GM18873 (cell line): ENCODE results near the gene ANGPTL2.

ENCODE experiments used
- ATAC-seq: cut with Tn5 transposase; IDR thresholded peaks from one replicate; pipeline ENCODE4 v1.9.1; 2021; ENCODE audit warnings: mild to moderate bottlenecking, moderate library complexity, moderate number of reproducible peaks; ENCODE audit not compliant: unreplicated experiment, low FRiP score

Gene ANGPTL2

GRCh38 chr9:127099664-127100063, 22.8 kb downstream of the ANGPTL2 start:
- no peak for ATAC-seq

DNA sequence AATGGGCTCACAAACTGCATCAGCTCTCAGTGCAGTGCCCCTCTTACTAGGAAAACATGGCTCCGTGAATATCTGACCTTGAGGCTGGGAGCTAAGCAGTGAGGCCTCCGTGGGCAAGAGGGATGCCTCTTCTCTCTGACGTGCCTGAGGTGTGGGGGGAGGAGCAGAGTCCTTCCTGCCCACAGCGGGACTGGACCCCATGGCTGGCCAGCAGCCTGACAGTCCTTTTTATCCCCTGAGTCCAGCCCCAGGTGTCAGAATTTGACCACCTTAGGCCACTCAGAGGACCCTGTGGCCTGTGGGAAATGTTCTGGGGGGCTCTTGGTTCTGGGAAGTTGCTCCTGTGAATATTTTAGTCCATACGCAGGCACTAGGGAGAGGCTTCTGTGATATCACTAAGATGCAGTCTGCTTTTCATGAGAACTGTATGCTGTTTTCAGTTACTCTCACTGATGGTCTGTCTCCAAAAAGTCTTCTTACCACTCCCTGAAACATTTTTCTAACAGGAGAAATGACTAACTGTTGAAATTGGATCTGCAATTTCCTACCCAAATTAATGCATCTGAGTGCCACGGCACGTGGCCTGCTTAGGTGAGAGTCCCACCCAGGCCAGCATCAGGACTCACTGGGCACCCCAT, 23.4 kb downstream of the ANGPTL2 start:
- ATAC-seq = no peak

DNA sequence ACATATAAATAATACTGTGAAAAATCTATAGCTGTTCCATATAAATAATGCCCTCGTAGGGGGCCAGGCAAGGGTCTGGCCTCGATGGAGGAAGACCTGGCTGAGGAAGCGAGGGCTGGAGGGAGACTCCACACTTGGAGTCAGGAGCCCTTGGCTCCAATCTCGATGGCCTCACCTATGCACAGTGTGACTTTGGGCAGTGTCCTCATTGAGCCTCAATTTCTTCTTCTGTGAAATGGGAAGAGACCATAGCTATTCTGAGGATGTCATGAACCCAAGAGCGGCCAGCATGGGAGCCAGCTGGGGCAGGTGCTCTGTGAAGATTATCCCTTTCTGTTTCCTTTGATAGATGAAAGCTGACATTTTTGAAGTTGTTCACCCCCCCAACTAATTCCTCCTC, 24.8 kb downstream of the ANGPTL2 start:
- no peak for ATAC-seq

GRCh38 chr9:127096208-127096607, 26.2 kb downstream of the ANGPTL2 start:
- no peak for ATAC-seq

- no peak for ATAC-seq
These were observed 27.0 kb downstream of the ANGPTL2 start for GRCh38 chr9:127095411-127095810.

DNA sequence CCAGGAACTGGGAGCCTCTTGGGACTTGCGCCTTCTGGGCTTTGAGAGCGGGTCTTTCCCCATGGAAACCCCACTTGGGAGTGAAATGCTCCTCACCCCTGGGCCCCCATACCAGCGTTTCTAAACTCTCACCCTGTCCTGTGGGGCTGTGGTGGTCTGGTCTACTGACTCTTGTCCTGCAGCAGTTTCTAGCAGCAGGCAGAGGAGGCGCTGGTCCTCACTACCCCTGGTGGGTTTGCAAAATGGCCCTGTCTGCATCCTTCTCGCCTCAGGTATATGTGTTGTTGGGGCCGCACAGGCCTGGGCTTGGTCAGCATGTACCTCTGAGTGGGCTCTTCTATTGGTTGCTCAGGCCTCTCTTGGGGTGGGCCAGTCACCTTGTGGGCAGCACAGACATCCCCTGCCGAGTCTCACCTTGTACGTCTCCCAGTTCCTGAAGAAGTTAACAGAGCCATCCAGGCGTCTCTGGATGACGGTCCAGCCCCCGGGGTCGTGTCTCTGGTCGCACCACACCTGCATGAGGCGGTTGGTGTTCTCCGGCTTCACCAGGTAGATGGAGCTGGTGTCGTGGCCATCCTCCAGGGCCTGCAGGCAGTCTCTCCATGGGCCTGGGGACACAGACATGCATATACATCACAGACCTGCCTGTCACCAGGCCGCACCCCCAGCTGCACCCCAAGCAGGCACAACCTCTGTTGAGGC, 29.0 kb downstream of the ANGPTL2 start:
- no peak for ATAC-seq

DNA sequence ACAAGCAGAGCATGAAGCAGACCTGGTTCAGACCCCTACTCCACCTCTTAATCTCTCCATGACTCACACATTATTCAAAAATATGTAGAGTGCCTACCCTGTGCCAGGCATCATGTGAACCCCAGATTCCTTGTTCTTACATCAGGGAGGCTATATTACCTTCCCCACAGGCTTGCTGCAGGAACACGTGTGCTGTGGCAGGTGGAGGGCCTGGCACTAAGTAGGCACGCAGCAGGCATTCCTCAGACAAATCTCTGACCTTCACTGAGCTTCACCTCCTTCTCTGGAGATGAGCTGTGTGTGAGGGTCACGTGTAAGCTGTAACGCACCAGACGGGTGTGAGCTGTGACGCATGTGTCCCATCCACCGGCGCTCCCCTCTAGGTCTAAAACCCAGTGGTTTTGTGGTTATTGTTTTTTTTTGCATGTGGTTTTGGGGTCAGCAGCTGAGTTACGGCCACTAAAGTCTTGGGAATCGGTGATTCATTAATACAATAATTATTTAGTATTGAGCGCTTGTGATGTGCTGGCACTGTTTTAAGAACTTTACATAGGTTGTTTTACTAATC, 30.3 kb downstream of the ANGPTL2 start:
- no peak for ATAC-seq

DNA sequence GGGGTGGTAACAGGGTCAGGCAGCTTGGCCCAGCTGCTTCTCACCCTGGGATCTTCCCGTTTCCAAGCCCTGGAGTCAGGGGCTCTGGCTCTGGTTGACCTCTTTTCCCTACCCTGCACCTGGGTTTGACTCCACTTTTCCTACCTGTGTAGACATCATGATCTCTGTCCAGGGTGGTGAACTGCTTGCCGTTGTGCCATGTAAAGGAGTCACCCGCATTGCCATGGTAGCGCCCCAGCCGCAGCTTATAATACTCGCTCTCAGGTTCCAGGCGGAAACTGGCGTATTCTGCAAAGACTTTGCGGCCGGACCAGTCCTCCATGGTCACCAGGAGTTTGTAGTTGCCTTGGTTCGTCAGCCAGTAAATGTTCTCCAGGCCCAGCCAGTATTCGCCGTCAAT, 30.9 kb downstream of the ANGPTL2 start:
- ATAC-seq = no peak

- no peak for ATAC-seq
These were observed 32.0 kb downstream of the ANGPTL2 start for GRCh38 chr9:127090341-127090985.

DNA sequence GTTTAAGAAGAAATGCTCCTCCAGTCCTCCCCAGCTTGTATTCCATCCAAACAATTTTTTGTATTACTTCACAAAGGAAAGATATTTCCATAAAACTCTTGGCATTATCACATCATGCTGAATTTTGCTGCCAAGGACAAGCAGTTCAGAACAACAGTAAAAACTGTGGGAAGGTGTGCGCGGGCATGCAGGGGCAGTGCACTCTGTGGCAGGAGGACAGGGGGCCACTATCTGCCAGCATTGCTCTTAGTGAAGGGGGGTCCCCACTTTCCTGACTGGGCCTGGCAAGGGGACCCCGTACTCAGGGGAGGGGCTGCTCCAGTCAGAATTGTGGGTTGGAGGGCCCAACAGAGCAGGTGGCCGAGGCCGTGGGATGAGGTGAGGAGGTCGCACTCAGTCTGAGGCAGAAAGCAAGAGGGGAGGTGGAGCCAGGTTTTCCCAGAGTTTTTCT, 32.8 kb downstream of the ANGPTL2 start:
- ATAC-seq = no peak

DNA sequence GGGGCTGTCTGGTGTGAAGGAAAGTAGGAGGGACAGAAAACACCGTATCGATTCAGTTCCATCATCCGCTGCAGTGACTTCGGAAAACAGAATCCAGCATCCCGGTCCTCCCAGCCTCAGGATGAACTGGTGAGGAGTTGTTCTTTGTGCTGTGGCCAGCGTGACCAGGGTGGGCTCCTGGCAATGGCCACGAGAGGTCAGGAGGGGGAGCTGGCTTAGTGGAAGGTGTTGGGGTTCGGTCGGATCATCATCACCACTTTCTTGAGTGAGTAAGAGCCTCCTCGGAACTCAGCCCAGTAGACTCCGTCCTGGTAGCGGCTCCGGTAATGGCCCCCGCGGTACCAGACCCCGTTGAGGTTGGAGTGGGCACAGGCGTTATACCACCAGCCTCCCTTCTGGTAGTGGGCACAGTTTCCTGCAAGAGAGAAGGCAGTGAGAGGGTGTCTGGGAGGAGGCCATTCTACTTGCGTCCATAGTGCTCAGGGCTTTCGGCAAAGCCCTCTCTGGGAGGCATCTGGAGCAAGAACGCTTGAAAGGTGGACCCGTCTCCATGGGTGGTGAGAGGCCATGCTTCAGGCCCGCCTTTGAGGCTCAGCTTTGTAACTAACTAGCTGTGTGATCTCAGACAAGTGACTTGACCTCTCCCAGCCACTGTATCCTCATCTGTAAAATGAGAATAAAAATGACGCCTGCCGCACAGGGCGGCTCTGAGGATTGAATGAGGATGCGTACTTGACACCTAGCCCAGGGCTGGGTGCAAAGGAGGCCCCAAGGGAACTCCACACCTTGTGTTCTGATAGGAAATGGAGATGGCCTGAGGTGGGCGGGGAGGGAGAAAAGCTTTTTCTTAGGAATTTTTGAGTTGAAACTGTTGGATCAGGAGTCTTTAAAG, 33.5 kb downstream of the ANGPTL2 start:
- ATAC-seq = no peak

DNA sequence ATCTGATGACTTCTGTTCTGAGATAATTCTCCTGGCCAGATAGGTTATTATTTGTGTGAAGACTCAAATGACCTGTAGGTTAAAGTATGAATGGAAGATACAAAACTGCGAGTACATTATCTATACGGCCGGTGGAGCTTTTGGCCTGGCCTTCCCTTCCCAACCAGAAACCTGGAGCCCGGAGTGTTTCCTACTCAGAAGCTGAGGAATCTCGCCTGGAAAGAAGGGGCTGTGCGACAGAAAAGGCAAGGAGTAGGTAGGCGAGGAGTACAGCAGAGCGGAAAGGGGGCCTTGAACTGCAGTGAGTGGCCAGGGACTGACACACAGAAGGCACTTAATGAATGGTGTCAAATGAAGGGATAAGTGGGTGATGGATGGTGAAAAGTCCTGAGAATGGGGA, 34.6 kb downstream of the ANGPTL2 start:
- ATAC-seq = no peak

GRCh38 chr9:127087411-127087810, 35.0 kb downstream of the ANGPTL2 start:
- no peak for ATAC-seq

DNA sequence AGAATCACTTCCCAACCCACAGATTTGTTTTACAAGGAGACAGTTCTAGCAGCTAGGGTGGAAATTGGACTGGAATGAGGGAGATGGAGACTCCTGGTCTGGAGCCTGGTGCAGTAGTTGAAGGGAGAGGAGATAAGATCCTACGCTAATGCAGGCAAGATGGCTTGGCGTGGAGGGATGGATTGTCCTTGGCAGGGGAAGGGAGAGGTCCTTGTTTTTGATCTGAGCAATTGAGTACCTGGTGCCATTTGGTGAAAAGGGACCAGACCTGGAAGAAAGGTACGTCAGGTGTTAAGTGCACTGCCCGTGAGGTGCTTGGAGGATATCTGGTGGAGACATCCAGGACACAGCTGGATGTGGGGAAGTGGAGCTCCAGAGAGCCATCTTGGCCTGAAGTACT, 35.7 kb downstream of the ANGPTL2 start:
- ATAC-seq = no peak

- ATAC-seq = no peak
These were observed 37.2 kb downstream of the ANGPTL2 start for GRCh38 chr9:127085186-127085585.

GRCh38 chr9:127084076-127085039, 38.1 kb downstream of the ANGPTL2 start:
- ATAC-seq = no peak

- no peak for ATAC-seq
These were observed 39.1 kb downstream of the ANGPTL2 start for GRCh38 chr9:127083138-127083980.
